Measurements from ENCODE around the gene MORC3.
"Not testable (repeated sequence)": the region's sequence is repeated elsewhere in the genome, so short reads cannot be mapped to it uniquely, and the experiment has no call there.

Gene MORC3, protein sequence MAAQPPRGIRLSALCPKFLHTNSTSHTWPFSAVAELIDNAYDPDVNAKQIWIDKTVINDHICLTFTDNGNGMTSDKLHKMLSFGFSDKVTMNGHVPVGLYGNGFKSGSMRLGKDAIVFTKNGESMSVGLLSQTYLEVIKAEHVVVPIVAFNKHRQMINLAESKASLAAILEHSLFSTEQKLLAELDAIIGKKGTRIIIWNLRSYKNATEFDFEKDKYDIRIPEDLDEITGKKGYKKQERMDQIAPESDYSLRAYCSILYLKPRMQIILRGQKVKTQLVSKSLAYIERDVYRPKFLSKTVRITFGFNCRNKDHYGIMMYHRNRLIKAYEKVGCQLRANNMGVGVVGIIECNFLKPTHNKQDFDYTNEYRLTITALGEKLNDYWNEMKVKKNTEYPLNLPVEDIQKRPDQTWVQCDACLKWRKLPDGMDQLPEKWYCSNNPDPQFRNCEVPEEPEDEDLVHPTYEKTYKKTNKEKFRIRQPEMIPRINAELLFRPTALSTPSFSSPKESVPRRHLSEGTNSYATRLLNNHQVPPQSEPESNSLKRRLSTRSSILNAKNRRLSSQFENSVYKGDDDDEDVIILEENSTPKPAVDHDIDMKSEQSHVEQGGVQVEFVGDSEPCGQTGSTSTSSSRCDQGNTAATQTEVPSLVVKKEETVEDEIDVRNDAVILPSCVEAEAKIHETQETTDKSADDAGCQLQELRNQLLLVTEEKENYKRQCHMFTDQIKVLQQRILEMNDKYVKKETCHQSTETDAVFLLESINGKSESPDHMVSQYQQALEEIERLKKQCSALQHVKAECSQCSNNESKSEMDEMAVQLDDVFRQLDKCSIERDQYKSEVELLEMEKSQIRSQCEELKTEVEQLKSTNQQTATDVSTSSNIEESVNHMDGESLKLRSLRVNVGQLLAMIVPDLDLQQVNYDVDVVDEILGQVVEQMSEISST

DNA sequence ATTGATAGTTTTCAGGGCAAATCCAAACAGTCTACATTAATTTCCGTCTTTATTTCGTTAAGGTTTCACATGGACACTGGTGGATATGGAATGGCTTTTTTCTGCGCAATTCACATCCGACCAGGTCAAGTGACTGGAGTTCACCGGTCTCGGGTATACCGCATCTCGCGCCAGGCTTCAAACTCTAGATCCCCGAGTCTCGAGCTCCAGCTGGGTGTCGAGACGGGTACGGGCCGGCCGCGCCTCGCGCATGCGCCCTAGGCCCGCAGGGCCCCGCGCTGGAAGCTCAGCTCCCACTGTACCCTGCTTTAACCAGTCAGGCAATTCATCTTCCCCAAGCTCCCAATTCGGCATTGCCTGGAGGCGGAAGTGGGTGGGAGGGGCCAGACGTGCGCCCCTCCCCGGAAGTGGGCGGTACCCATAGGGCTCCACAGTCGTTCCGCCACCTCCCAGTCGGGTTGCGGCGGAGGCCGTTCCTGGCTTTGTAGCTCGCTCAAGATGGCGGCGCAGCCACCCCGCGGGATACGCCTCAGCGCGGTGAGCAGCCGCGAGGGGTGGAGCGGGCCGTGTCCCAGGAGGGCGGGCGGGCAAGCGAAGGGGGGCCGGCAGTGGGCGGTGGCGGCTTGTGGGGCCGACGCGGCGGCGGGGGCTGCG, at the start of gene MORC3:
MORC3 (plus strand) TSS at position 431 of the 654 bp plus-strand sequence; CDS start at position 499, 68 bp downstream.
- peaks cover 12% of the 10 kb centered on the region for H3K36me3 ChIP-seq
- peak within 1 kb of the TSS; percentile 79 to 90 for H3K4me3 ChIP-seq (ENCODE audit: low read depth in 1 of 2, low read length in 1 of 2)
- no peaks in the 10 kb centered on the region for H3K9me3 ChIP-seq
- H3K27ac ChIP-seq, result peak within 1 kb of the TSS; percentile 97
- peaks cover 32 to 37% of the 10 kb centered on the region in 2 experiments for H3K4me1 ChIP-seq (ENCODE audit: control insufficient read depth in 1 of 2, insufficient read depth in 1 of 2, low read depth in 1 of 2, low read length in 1 of 2)
- no peaks in the 10 kb centered on the region for H3K27me3 ChIP-seq
- TF ChIP-seq, protein P1, sequence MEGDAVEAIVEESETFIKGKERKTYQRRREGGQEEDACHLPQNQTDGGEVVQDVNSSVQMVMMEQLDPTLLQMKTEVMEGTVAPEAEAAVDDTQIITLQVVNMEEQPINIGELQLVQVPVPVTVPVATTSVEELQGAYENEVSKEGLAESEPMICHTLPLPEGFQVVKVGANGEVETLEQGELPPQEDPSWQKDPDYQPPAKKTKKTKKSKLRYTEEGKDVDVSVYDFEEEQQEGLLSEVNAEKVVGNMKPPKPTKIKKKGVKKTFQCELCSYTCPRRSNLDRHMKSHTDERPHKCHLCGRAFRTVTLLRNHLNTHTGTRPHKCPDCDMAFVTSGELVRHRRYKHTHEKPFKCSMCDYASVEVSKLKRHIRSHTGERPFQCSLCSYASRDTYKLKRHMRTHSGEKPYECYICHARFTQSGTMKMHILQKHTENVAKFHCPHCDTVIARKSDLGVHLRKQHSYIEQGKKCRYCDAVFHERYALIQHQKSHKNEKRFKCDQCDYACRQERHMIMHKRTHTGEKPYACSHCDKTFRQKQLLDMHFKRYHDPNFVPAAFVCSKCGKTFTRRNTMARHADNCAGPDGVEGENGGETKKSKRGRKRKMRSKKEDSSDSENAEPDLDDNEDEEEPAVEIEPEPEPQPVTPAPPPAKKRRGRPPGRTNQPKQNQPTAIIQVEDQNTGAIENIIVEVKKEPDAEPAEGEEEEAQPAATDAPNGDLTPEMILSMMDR (IDR thresholded peaks at IDR 0.05), result peak; percentile 53

DNA sequence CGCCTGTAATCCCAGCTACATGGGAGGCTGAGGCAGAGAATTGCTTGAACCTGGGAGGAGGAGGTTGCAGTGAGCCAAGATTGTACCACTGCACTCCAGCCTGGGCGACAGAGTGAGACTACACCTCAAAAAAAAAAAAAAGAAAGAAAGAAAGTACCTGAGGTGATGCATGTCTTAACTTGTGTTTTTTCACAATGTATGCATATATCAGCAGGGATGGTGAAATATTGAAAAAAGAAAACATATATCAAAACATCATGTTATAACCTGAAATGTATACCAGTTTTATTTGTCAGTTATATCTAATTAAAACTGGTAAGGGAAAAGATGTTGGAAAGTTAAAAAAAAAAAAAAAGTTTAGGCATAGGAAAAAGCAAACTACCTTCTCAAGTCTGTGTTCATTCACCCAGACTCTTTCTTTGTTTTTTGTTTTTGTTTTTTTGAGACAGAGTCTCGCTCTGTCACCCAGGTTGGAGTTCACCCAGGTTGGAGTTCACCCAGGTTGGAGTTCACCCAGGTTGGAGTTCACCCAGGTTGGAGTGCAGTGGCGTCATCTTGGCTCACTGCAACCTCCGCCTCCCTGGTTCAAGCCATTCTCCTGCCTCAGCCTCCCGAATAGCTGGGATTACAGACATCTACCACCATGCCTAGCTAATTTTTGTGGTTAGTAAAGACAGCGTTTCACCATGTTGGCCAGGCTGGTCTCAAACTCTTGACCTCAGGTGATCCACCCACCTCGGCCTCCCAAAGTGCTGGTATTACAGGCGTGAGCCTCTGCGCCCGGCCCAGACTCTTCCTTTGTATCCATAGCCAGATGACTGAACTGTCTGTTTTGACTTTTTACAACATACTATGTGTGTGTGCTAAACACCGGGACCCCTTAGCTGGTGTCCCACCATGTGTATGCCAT, 49.0 kb upstream of the MORC3 start:
- not testable (repeated sequence) for H3K4me3 ChIP-seq (ENCODE audit: low read depth in 1 of 2, low read length in 1 of 2); H3K9me3 ChIP-seq; H3K27ac ChIP-seq; H3K4me1 ChIP-seq (ENCODE audit: control insufficient read depth in 1 of 2, insufficient read depth in 1 of 2, low read depth in 1 of 2, low read length in 1 of 2); H3K27me3 ChIP-seq
- peaks cover 96% of the 10 kb centered on the region for H3K36me3 ChIP-seq

DNA sequence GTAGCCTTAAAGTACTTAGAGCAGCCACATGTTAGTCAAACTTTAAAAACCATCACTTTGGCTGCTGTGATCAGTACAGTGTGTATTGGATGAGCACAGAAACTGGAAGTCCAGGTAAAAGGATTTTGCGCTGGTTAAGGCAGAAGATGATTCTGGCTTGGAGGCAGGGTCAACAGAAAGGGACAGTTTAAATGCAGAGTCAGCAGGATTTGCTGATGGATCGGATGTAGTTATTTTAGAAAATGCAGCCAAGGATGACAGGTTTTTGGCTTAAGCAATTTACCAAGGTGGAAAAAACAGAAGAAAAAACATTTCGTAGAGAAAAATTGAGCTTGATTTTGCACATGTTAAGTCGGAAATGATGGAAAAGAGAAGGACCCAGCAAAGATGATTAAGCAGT, 45.9 kb upstream of the MORC3 start:
- no peak overlapping the region for H3K27ac ChIP-seq
- no peaks in the 10 kb centered on the region for H3K4me1 ChIP-seq (ENCODE audit: control insufficient read depth in 1 of 2, insufficient read depth in 1 of 2, low read depth in 1 of 2, low read length in 1 of 2)
- no peaks in the 10 kb centered on the region for H3K9me3 ChIP-seq
- TF ChIP-seq, protein P1 (IDR thresholded peaks at IDR 0.05), result no peak
- no peaks in the 10 kb centered on the region for H3K27me3 ChIP-seq
- H3K4me3 ChIP-seq (ENCODE audit: low read depth in 1 of 2, low read length in 1 of 2), result no peak overlapping the region
- H3K36me3 ChIP-seq, result peaks cover 96% of the 10 kb centered on the region

DNA sequence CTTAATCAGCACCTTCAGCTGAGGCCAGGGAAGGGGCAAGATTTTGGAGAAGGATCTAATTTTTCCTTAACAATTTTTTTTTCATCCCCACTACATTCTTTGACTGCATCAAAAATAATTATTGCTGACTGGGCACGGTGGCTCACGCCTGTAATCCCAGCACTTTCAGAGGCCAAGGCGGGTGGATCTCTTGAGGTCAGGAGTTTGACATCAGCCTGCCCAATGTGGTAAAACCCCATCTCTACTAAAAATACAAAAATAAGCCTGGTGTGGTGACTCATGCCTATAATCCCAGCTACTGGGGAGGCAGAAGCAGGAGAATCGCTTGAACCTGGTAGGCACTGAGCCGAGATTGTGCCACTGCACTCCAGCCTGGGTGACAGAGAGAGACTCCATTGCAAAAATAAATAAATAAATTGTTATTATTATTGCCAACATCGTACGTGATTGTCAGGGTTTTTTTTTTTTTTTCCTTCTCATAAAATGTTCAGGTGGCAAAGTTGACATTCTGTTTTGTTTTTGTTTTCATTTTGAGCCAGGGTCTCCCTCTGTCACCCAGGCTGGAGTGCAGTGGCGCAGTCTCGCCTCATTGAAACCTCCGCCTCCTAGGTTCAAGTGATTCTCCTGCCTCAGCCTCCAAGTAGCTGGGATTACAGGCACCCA, 37.3 kb upstream of the MORC3 start:
- TF ChIP-seq, protein P1 (IDR thresholded peaks at IDR 0.05), result no peak
- no peaks in the 10 kb centered on the region for H3K9me3 ChIP-seq
- no peak overlapping the region for H3K27ac ChIP-seq
- no peaks in the 10 kb centered on the region for H3K27me3 ChIP-seq
- H3K4me3 ChIP-seq (ENCODE audit: low read depth in 1 of 2, low read length in 1 of 2), result no peak overlapping the region
- peaks cover 91% of the 10 kb centered on the region for H3K36me3 ChIP-seq
- no peaks in the 10 kb centered on the region for H3K4me1 ChIP-seq (ENCODE audit: control insufficient read depth in 1 of 2, insufficient read depth in 1 of 2, low read depth in 1 of 2, low read length in 1 of 2)

DNA sequence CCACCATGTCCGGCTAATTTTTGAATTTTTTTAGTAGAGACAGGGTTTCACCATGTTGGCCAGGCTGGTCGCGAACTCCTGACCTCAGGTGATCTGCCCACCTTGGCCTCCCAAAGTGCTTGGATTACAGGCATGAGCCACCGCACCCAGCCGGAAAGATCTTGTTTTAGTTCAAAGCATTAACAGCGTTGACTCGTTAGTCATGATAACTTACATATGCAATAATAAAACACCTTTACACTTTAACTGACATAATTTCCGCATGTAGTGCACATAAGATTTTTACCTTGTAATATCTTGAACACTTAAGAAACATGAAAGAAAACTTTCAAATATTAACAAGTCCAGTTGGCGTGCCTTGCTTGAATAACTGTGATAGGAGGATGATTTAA, 36.8 kb upstream of the MORC3 start:
- not testable (repeated sequence) for H3K4me1 ChIP-seq (ENCODE audit: control insufficient read depth in 1 of 2, insufficient read depth in 1 of 2, low read depth in 1 of 2, low read length in 1 of 2); H3K27me3 ChIP-seq; H3K4me3 ChIP-seq (ENCODE audit: low read depth in 1 of 2, low read length in 1 of 2); H3K9me3 ChIP-seq; H3K27ac ChIP-seq
- H3K36me3 ChIP-seq, result peaks cover 91% of the 10 kb centered on the region

Data from neutrophil (primary cell).